Embryonic facial prominence (tissue), 1 donor: Measurements from ENCODE around the gene HAL.

ENCODE experiments used
- DNase-seq: peaks from one replicate; pipeline ENCODE4 v3.0.0-alpha.2; 2016; ENCODE audit errors: extremely low spot score

HAL gene

GRCh38 chr12:95942524-95943329 is 53.4 kb downstream of the HAL start, which contains the start of gene CCDC38:
CCDC38 (minus strand) TSS chr12:95942614; CDS start chr12:95936509, 6,105 bp downstream.
- peak; percentile 16 for DNase-seq

DNA sequence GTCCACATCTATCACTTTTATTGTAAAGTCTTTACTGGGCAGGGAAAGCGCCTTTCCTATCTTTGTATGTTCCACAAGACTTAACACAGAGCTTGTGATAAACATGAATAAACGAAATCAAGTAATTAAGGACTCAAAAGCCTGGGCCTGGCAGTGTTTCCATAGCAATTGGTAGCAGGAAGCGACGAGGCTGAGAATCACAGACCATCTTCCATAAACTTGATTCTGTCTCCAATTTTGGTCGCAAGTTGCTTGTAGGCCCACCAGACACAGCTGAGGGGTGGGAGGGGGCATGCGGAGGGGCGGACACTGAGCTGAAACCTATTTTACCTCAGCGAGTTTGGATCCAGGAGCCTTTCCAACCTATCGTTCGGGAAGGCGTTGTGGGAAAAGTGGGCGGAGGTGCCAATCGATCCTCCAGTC is 54.0 kb downstream of the HAL start:
- no peak for DNase-seq

- no peak for DNase-seq
Observed at GRCh38 chr12:95940514-95940913, 55.6 kb downstream of the HAL start.
